GM19025 (cell line): Measurements from ENCODE around the gene LRRC72.
A peak's percentile ranks its signal among the peaks of the same experiment; 100 is the strongest.
"Not testable (repeated sequence)": the region's sequence is repeated elsewhere in the genome, so short reads cannot be mapped to it uniquely, and the experiment has no call there.

Experiments
- ATAC-seq: cut with Tn5 transposase; IDR thresholded peaks from one replicate; pipeline ENCODE4 v1.9.1; 2021; ENCODE audit warnings: mild to moderate bottlenecking, low read depth, moderate library complexity; ENCODE audit not compliant: unreplicated experiment

The LRRC72 gene

DNA sequence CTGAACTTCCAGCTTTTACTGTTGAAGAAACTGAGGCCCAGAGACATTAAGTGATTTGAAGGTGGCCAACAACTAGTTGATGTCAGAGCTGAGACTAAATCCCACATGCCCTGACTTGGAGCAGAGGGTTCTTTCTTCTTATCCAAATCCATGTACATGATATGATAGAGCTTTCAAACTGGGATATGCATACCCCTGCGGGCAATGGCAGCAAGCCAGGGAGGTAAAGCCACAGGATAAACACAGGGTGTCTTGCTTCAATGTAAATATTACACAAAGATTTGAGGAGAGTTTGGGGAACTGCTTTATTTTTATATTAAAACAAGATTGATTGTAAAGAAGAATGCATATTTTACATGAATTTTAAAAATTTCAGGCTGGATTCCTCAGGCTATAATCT, 2.3 kb upstream of the LRRC72 start:
- no peak for ATAC-seq

DNA sequence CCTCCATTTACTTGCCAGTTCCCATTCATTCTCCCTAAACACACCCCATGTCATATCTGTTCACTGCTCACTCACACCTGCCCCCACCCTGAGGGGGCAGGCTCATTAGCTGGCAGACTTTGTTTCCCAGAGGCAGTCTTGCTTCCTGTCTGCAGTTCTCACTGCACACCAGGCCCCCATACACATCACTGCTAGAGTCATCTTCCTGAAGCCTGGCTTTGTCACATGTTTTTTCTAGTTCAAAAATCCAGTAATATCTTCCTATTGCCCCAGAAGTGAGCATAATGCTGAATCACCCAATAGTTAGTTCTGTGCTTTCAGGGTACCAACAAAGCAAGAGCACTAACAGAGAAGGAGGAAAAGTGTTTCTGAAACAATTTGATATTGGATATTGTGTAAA, 1.9 kb downstream of the LRRC72 start:
- no peak for ATAC-seq

DNA sequence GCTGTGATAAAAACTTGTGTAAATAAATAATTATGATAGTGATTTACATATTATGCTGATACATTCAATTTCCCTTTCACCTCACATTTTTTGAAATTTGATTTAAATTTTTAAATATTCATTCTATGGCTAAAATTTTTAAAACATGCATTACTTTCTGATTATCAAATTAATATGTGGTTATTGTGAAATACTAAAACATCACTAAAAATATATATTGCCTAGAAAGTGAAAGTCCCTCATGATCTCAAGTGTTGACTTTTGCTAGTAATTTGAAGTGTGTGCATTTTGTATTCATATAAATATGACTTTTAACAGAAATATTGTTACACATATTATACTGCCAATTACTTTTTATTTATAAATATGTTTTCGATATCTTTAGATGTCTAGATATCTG, 3.1 kb downstream of the LRRC72 start:
- no peak for ATAC-seq

DNA sequence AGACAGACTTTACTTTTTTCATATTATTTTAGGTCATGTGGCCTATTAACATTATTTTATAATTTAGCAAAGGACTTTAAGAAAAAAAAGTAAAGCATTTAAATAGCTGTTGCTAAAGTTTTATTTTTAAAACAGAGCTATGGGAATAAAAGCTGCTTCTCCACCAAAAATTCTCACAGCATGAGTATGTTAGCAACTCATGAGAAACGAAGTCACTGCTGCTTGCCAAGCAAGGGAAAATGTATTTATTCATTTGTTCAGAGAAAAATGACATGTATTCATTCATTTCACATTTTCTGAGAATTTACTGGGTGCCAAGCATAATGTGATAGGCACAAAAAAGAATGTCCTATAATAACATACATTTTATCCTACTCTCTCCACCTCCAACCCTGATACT, 5.1 kb downstream of the LRRC72 start:
- no peak for ATAC-seq

DNA sequence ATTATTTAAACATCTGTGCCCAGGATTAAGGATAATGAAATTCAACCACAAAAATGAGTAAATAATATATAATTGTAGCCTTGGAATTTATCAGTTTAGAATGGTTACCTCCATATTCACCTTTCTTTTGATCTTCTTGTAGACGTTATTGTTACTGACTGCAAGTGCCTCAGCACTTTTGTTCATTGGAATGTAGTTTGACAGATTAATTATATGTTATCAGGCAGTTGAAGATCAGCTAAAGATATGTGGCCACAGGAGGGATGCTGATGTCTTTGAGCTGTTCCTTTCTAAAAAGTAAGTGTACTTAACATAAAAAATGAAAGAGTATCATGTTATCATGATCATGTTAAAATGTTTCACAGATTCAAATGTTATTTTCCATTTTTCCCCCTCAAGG, 5.6 kb downstream of the LRRC72 start:
- no peak for ATAC-seq

DNA sequence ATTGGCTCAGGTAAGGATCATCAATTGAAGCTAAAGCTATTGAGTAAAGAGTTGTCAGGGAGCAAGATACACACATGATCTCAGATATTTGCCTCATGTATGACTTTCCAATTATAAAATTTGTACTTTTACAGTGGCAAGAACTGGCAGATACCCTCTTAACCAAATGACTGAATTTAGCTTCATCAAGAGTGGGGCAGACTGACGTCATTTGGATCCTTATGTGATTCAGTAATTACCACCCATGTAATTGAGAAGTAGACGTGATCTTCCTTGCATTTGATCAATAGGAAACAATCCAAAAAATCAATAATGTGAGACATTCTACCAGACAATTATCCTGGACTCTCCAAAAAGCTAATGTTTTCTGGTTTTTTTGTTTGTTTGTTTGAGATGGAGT, 8.9 kb downstream of the LRRC72 start:
- ATAC-seq, result no peak

DNA sequence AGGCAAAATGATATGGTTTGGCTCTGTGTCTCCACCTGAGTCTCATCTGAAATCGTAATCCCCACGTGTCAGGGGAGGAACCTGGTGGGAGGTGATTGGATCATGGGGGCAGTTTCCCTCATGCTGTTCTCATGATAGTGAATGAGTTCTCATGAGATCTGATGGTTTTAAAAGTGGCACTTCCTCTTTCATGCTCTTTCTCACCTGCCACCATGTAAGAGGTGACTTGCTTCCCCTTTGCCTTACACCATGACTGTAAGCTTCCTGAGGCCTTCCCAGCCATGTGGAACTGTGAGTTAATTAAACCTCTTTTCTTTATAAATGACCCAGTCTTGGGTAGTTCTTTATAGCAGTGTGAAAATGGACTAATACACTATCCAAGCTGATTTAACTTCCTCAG, 13.9 kb downstream of the LRRC72 start:
- ATAC-seq, result not testable (repeated sequence)

DNA sequence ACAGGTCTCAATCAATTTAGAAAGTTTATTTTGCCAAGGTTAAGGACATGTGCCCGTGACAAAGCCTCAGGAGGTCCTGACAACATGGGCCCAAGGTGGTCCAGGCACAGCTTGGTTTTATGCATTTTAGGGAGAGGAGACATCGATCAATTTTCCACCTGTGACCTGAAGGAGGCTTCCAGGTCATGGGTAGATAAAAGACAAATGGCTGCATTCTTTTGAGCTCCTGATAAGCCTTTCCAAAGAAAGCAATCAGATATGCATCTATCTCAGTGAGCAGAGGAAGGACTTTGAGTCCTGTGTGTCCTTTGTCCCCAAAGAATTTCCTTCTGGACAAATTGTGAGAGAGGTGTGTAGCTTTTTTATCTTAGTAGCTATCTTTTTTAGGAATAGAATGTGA, 15.8 kb downstream of the LRRC72 start:
- no peak for ATAC-seq

DNA sequence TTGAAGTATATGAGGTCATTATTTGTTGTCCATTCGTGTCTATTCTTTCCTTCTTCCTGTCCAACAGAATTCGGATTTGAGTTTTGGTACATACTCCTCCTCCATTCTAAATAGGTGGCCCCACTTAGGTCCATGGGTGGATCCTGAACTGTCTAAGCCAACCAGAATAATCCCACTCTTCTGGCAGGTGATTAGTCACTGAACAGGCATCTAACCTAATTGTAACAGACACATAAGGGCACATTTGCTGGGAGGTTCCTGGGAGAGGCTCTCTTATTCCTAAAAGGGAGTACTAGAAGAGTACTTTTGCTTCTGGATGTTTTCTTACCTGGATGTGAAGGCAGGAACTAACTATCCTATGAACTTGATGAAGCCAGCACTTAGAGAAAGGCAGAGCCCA, 16.8 kb downstream of the LRRC72 start:
- no peak for ATAC-seq

DNA sequence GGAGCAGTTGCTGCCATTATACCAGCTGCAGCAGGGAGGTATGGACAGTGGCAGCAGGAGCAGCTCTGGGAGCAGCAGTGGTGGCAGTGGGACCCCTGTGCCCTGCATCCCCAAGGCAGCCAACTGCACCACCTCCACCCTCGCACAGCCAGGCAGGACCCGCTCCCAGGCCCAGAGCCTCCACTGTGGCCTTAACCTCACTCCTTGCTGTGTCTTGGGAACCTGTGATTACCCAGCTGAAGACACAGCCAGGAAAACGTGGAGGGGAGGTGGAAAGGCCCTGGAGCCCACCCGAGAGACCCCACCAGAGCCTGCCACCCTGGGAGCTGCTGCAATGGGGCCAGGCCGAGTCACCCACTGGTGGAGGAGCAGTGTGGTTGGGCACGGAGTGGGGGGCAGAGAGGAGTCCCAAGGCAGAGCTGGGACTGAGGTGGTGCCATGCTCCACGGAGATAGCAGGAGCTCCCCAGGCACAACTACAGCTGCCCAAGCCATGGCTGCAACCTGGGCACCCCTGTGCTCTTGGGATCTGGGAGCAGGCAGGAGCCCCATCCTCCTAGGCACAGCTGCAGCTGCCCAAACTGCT, 20.4 kb downstream of the LRRC72 start:
- ATAC-seq, result no peak

DNA sequence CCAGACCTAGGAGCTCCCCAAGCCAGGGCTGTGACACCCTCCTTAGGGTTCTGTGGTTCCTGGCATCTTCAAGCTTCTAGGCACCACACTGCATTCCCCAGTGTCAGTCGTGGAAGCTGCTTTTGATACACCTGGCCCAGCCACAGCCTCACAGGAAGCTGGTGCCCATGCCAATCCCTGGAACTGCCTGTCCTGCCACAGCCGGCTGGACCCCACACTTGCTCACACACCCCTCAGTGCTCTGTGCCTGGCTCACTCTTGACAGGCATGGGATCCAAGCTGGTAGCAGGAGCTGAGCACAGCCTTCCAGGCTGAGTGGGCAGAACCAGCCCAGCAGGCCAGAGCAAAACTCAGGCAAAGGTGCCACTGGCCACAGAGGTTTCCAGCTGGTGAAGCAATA, 21.8 kb downstream of the LRRC72 start:
- no peak for ATAC-seq

DNA sequence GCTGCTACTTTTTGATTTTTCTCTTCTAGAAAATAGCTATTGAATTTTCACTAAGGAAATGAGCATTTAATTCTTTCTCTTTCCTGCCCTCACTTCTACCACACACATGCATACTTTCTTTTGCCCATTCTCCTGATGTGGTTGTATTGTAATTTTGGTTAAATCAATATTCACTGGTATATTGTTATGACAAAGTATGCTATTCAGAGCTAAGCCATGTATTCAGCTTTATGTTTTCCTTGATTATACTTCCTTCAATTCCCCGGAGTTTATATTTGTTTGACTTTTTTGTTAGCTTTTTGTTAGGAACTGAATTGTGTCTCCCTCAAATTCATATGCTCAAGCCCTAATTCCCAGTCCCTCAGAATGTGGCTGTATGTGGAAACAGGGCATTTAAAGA, 24.0 kb downstream of the LRRC72 start:
- no peak for ATAC-seq

DNA sequence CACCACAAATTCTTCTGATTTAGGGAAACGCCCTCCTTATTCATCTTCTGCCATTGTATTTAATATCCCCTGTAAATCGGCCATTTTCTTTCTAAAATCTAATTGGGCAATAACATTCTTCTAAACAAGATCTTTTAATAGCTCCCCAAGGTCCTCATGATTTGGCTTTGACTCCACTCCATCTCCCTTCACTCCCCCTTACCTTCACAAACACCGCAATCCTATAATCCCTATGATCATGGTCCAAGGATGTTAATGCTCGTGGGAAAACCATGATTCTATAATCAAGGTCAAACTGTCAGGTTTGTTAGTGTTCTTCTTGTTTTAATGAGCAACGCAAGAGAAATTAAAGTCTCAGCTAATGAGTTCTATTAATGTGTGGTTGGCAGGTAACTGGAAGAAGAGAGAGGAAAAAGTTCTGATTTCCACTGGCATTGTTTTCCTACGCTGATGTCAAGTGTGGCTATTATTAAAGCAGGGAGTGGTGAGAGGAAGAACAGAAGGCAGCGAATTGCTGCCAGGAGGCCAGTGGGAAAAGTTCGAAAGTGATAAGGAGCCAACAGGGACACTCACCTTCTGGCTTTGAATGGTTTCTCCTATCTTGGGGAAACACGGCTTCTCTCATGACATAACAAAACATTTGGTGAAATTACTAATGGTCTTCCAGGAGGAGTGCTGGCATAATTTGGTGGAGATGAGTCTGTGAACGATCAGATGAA, 28.1 kb downstream of the LRRC72 start:
- no peak for ATAC-seq

DNA sequence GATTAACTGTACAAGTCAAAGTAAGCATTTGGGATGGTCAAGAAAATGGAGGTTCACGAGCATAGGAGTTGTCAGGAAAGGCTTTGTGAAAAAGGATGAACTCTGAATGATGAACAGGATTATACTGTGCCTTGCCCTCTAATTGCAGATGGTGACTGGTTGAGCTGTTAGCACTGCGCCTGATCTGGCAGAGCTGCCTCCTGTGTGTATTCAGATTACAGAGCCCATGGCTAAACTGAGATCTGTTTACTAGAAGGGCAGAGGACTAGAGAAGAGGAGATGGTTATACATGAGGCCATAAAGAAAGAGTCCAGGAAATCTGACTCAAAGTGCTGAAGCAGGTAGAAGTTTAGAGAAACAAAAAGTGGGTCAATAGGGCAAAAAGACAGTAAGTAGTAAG, 29.7 kb downstream of the LRRC72 start:
- no peak for ATAC-seq

DNA sequence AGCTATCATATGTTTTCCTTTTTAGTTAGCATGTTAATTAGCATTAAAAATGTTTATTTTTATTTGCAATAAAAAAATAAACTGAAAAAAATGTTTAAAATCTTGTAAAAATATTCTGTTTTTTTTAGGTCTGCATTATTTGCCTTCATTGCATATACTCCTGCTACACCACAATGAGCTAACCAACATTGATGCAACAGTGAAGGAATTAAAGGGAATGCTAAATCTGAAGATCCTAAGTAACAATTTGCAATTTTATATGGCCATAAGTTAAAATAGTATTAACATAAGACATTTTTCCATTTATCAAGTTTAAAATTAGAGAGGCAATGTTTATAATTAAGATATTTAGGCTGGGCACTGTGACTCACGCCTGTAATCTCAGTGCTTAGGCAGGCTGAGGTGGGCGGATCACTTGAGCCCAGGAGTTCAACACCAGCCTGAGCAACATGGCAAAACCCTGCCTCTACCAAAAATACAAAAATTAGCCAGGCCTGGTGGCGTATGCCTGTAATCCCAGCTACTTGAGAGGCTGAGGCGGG, 32.2 kb downstream of the LRRC72 start:
- ATAC-seq, result no peak

DNA sequence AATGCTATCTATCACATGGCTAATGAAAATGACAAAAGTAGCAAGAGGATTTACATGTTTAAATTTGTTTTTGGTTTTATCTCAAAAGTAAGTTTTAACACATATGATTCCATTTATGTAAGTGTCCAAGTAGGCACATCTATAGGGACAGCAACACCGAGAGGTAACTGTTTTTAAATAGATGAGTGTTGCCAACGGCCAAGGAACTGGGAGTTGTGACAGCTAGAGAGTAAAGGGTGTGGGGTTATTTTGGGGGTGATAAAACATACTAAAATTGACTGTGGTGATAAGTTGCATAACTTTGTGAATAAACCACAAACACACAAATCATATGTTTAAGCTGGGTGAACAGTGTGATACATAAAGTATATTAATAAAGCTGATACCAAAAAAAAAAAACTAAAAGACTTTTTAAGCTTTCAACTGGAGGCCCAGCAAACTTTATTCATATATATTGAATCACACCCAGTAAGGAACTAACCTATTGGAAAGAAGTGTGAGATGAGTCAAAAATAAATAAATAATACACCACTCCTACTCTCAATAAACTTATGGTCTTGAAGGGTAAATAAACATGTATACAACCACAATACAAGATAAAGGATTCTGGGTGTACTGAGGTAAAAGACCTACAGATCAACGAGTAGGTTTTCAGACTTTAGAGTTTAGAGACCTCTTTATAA, 33.0 kb downstream of the LRRC72 start:
- ATAC-seq, result no peak

DNA sequence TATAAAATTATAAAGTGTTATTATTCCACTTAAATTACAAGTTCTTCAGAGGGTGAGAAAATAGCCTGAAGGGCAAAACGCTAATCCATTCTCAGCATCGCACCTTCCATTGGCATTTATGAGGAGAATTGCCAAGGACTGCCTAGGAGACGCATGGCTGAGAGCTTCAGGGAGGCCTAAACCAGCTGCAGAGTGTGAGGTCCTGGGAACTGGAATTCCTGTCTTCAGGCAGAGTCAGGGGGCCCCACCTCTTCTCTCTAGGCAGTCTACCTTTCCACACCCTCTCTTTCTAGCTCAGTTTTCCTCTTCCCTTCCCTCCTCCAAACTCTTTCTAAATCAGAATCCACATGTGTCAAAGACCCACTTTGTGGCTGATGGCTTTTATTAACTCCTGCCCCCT, 35.3 kb downstream of the LRRC72 start:
- ATAC-seq, result no peak

DNA sequence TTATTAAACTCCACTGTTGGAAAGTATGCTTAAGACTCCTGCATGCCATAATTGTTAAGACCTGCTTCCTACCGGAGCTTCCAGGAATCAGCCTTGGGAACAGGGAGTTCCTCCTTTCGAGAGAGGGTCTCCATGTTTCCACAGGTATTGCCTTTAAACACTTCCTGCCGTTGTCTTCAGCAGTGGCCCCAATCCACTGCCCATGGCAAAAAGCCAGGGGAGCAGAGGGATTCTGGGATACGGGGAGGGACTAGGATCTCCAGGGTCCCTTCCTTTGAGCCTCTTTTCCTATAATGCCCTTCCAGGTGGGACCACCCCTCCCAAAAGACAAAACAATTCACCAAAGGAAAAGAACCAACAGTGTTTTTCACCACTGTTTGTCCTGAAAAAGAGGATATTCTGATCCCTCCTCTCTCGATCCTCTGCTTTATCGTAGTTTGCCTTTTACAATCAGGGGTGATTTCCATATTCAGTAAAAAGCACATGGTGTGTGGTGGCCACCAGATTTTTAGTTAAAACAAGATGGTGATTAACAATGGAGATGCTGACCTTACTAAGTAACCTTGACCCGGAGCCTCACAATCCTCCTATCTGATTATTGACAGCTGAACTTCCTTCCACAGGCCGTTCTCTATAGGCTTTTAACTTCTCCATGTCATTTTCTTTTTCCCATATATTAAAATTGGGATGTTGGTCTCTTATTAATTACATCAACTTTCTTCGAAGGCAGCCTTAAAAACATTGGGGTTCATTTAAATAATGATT, 36.0 kb downstream of the LRRC72 start:
- no peak for ATAC-seq

DNA sequence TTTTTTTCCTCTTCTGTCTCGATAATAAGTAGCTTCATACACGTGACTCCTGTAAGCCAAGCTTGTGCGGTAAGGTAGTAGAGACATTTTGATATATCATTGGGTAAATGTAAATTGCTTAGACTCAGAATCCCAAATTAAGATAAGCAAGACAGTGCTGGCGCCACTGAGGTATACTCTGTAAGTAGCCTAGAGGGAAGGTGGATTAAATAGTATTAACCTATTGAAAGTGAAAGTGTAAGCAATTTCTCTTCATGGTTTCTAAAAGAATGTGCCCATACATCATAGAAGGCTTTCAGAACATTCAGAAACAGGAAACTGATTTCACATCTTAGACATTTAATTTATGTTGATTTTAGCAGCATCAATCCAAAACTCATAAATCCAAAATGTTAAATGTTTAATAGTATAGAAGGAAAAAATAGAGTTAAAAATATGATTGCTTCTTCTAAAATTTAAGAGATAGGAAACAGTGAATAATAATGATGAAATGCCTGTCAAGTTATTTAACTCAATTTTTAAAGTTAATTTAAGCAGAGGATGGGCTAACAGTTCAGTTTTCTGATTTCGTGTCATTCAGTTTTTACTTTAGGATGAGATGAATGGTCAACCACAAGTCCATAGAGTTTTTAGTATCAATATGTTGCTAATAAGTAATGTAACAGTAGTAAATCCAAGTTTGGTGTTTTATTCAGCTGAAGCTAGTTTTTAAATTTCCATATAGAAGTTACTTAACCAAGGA, 36.8 kb downstream of the LRRC72 start:
- ATAC-seq, result peak; percentile 69

DNA sequence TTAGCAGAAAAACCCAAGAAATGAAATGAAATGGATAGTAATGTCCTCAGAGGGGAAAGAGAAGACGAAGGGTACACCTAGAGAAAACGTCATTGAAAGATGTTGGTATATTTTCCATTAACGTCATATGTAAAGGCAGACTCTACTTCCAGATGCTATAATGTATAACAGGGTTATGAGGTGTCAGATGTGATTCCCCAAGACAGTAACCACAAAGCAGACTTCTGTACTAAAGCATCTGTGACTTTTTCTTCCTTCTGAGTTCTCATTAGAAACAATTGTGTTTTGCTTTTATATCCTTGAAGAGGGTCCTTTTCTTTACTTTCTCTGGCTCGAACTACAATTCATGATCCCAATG, 37.4 kb downstream of the LRRC72 start:
- no peak for ATAC-seq
